Activated CD8-positive, alpha-beta memory T cell treated with anti-CD3 and anti-CD28 coated beads, Interleukin-2, amount 50 U/mL, for 1 hour (primary cell): ENCODE measurements around the gene CDHR1.

Experiments
- DNase-seq: peaks from one replicate; pipeline ENCODE4 v3.0.0-alpha.2; 2020; ENCODE audit errors: extremely low read depth

CDHR1 gene

GRCh38 chr10:84200537-84201243, 6.4 kb downstream of the CDHR1 start:
- no peak for DNase-seq

DNA sequence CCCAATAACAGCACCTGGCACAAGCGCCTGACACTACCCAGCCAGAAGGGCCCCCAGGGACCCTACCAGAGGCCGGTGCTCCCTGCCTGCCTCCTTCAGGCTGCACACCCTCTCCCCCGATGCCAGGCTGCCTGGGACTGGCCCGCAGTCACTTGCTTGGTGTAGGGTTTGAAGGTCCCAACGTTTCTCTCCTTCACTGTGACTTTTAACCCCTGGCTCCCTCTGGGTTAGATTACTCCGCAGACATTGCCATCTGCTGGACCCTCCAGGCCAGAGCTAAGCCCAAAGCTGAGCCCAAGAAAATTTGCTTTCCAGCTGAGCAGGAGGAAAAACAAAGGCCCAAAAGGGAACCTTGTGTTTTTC, 6.9 kb downstream of the CDHR1 start:
- no peak for DNase-seq

DNA sequence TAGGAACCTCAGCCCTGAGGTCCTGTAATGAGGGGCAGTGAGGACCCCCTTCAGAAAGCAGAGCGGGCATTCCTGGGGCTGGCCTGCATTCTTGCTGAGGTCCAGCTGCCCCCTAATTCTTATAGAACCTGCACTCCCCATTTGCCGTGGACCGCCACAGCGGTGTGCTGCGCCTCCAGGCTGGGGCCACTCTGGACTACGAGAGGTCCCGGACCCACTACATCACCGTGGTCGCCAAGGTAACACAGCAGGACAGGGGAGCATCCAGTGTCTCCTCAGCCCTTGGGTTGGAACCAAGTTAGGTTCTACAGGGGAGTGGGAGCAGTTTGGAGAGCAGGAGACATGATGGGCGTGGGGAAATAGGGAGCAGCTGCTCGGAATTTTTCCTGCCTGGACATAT, 7.3 kb downstream of the CDHR1 start:
- no peak for DNase-seq

DNA sequence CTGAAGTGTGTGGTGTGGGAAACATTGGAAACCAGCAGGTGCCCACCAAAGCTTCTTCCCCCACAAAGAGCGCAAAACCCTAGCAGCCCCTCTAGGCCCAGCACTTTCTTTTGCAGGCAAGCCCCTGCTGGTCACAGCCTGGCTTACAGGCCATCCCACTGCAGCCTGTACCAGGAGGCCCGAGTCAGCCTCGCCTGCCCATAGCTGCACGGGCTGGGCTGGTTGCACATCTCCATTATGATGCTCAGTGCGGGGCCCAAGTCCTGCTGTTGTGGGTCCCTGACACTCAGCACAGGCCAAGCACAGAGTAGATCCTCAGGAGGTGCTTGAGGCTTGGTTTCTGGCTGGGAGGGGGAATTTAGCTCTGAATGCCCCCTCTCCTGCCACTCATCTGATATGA, 8.0 kb downstream of the CDHR1 start:
- DNase-seq = no peak

GRCh38 chr10:84204122-84204521, 9.8 kb downstream of the CDHR1 start:
- DNase-seq = no peak

- DNase-seq = no peak
Measured at GRCh38 chr10:84204610-84205009, 10.3 kb downstream of the CDHR1 start.

- DNase-seq = peak; percentile 42
Measured at GRCh38 chr10:84205049-84205852, 10.9 kb downstream of the CDHR1 start.

- no peak for DNase-seq
Measured at GRCh38 chr10:84205853-84206525, 11.7 kb downstream of the CDHR1 start.

DNA sequence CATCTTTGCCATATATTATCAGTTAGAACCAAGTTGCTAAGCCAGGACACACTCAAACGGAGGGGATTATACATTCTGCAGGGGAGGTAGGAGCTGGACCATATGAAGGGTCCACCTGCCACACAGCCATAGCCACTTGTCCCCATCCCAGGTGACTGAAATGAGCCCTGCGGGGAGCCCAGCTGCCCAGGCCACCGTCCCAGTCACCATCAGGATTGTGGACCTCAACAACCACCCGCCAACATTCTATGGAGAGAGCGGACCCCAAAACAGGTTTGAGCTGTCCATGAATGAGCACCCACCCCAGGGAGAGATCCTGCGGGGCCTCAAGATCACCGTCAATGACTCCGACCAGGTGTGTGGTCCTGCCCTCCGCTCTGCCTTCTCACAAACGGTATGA, 13.7 kb downstream of the CDHR1 start:
- DNase-seq = no peak

- no peak for DNase-seq
Measured at GRCh38 chr10:84211566-84211965, 17.2 kb downstream of the CDHR1 start.

DNA sequence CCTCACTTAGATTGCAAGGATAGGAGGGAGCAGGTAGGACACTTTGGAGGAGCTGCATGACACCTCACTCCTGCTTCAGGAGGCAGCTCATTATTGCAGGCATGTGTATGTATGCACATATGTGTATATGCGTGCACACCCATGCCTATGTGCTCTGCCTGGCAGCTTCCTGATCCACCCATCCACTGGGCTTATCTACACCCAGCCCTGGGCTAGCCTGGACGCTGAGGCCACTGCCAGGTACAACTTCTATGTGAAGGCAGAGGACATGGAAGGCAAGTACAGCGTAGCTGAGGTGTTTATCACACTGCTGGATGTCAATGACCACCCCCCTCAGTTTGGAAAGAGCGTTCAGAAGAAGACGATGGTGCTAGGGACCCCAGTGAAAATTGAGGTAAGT, 17.7 kb downstream of the CDHR1 start:
- no peak for DNase-seq

DNA sequence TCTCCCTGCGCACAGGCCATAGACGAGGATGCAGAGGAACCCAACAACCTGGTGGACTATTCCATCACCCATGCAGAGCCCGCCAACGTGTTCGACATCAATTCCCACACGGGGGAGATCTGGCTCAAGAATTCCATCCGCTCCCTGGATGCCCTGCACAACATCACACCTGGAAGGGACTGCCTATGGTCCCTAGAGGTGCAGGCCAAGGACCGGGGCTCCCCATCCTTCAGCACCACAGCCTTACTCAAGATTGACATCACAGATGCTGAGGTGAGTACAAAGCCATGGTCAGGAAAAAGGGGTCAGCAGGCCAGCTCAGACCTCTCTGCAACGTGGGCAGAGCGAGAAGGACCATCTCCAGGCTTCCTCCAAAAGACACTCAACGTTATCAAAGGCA, 18.7 kb downstream of the CDHR1 start:
- no peak for DNase-seq

DNA sequence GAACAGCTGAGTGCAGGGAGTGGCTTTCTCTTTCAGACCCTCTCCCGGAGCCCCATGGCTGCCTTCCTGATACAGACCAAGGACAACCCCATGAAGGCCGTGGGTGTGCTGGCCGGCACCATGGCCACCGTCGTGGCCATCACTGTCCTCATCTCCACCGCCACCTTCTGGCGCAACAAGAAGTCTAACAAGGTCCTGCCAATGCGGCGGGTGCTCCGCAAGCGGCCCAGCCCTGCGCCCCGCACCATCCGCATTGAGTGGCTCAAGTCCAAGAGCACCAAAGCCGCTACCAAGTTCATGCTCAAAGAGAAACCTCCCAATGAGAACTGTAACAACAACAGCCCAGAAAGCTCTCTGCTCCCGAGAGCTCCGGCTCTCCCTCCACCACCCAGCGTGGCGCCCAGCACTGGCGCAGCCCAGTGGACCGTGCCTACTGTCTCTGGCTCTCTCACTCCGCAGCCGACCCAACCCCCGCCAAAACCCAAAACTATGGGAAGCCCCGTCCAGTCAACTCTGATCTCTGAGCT, 19.8 kb downstream of the CDHR1 start:
- DNase-seq = no peak

GRCh38 chr10:84214612-84215235, 20.4 kb downstream of the CDHR1 start:
- DNase-seq = no peak

GRCh38 chr10:84216834-84217233, 22.5 kb downstream of the CDHR1 start:
- DNase-seq = no peak

DNA sequence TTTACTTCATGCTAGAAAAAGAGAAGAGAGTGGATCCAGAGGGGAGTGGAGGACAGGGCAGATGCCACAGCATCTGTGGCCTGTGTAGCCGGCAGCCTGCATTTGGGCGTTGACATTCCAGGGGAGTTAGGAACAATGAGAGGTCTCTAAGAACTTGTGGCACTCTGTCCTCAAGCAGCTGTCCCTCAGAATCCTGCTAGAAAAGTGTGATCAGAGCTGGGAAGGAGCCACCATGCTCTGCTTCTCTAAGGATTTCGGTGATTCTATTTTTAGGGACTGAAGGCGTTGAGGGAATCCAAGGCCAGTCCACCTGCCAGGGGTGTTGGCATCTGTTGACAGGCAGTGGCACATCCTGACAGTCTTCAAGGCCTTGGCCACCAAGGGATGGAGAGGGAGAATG, 23.4 kb downstream of the CDHR1 start:
- no peak for DNase-seq

- DNase-seq = no peak
Measured at GRCh38 chr10:84221916-84222315, 27.6 kb downstream of the CDHR1 start.

DNA sequence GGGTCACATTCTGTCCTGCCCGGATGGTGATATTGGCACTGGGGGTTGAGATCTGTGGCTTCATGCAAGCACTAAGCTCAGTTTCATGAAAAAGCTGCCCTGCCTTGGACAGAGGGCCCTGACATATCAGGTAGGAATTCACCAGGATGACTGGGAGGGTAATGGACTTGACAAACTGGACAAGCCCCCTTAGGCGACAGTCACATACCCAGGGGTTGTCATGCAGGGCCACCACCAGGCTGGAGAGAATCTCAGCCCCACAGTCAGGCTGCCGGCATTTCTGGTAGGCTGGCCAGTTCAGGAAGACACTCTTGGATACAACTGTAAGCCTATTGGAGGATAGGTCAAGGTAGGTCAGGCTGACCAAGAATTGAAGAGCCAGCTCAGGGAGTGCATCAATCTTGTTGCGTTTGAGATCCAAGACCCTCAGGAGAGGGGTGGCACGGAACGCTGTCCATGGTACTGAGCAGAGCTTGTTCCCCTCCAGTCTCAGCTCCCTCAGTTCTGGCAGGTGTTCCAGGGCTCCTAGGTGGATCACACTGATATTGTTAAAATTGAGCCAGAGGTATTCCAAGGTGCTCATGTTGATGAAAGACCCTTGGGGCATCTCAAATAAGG, 30.2 kb downstream of the CDHR1 start:
- DNase-seq = no peak

- DNase-seq = no peak
Measured at GRCh38 chr10:84225427-84226173, 31.3 kb downstream of the CDHR1 start, which contains the start of gene LRIT2. TSS of gene LRIT2 (minus strand) at chr10:84225544. CDS start at chr10:84225520, 24 bp downstream.

DNA sequence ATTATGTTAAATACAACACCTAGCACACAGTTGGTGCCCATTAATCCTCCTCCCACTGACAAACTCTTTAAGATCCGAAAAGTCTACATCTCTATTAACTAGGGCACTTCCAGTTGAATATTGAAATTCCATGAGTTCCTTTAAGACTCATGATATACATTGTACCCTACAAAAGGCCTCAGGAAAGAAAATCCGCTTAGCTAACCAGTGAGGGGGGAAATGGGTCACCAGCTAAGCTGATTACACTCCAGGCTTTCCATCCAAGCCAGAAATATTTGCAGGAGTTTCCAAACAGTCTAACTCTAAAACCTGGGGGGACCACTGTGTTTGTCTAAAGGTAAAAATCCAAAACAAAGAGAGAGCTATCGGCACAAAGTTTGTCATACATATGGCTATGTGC, 32.3 kb downstream of the CDHR1 start:
- no peak for DNase-seq

- no peak for DNase-seq
Measured at GRCh38 chr10:84227810-84228209, 33.5 kb downstream of the CDHR1 start.
